GM23338 (cell line): ENCODE data around the gene VOPP1. TPM values are rescaled to one million over a fixed set of nuclear protein-coding genes. Genes with fewer than 3 reads are reported as not detected.

Experiments used
- ATAC-seq: fragments of 200-7000 bp; cut with Tn5 transposase; 3 replicates; pipeline ENCODE4 v1.9.1; 2020
- DNase-seq: peaks from one replicate; pipeline ENCODE4 v3.0.0-alpha.2; 2015; ENCODE audit warnings: low spot score
- H2AFZ ChIP-seq: fragments of 200-600 bp; sonication (generic); 2 replicates; pipeline ENCODE4 v1.8.0; 2016; ENCODE audit warnings: antibody characterized with exemption, mild to moderate bottlenecking, moderate library complexity
- H3F3A ChIP-seq: fragments of 200-600 bp; sonication (generic); replicated peaks from 2 replicates; pipeline ENCODE4 v1.8.0; 2017; ENCODE audit warnings: antibody characterized with exemption, mixed run types, low read depth
- H3K27ac ChIP-seq: fragments of 200-600 bp; sonication (generic); 2 replicates; pipeline ENCODE4 v1.6.1; 2016; ENCODE audit warnings: low read depth
- H3K27me3 ChIP-seq: fragments of 200-600 bp; sonication (generic); 2 replicates; pipeline ENCODE4 v1.8.0; 2016; ENCODE audit warnings: mild to moderate bottlenecking, mixed run types, moderate library complexity; ENCODE audit not compliant: insufficient read depth
- H3K36me3 ChIP-seq: fragments of 200-600 bp; sonication (generic); 2 replicates; pipeline ENCODE4 v1.8.0; 2016; ENCODE audit warnings: mild to moderate bottlenecking; ENCODE audit not compliant: insufficient read depth
- H3K4me1 ChIP-seq: fragments of 200-600 bp; sonication (generic); 2 replicates; pipeline ENCODE4 v1.8.0; 2016; ENCODE audit warnings: mild to moderate bottlenecking, moderate library complexity; ENCODE audit not compliant: insufficient read depth
- H3K4me2 ChIP-seq: fragments of 200-600 bp; sonication (generic); 2 replicates; pipeline ENCODE4 v1.7.1; 2017; ENCODE audit warnings: mixed run types
- H3K4me3 ChIP-seq: fragments of 200-600 bp; sonication (generic); 2 replicates; pipeline ENCODE4 v1.6.1; 2016; ENCODE audit warnings: mixed run types
- H3K79me2 ChIP-seq: fragments of 200-600 bp; sonication (generic); replicated peaks from 2 replicates; pipeline ENCODE4 v1.8.0; 2017; ENCODE audit warnings: mild to moderate bottlenecking; ENCODE audit not compliant: insufficient read depth
- H3K9me2 ChIP-seq: fragments of 200-600 bp; sonication (generic); 2 replicates; pipeline ENCODE4 v1.8.0; 2017; ENCODE audit not compliant: insufficient read depth
- H4K20me1 ChIP-seq: fragments of 200-600 bp; sonication (generic); replicated peaks from 2 replicates; pipeline ENCODE4 v1.8.0; 2017; ENCODE audit warnings: mild to moderate bottlenecking; ENCODE audit not compliant: insufficient read depth
- H3K27ac Mint-ChIP-seq: 2 replicates; pipeline ENCODE4 v1.8.0; 2020; ENCODE audit warnings: inconsistent platforms, mild to moderate bottlenecking, moderate library complexity, mixed read lengths
- H3K27me3 Mint-ChIP-seq: 3 replicates; pipeline ENCODE4 v1.8.0; 2022; ENCODE audit warnings: low read depth, mild to moderate bottlenecking, moderate library complexity, mixed read lengths, inconsistent platforms; ENCODE audit not compliant: insufficient read depth, poor library complexity
- H3K36me3 Mint-ChIP-seq: 3 replicates; pipeline ENCODE4 v1.8.0; 2021; ENCODE audit warnings: low read depth, mild to moderate bottlenecking, inconsistent platforms, moderate library complexity, mixed read lengths
- H3K4me1 Mint-ChIP-seq: 3 replicates; pipeline ENCODE4 v1.8.0; 2020; ENCODE audit warnings: mild to moderate bottlenecking, inconsistent platforms, mixed read lengths
- H3K4me3 Mint-ChIP-seq: 3 replicates; pipeline ENCODE4 v1.8.0; 2021; ENCODE audit warnings: moderate library complexity, mild to moderate bottlenecking, inconsistent platforms, mixed read lengths
- H3K9me3 Mint-ChIP-seq: 3 replicates; pipeline ENCODE4 v1.8.0; 2020; ENCODE audit warnings: moderate library complexity, mild to moderate bottlenecking, inconsistent platforms, mixed read lengths
- CREB1 ChIP-seq: fragments of 250-450 bp; sonication (Bioruptor Pico); IDR thresholded peaks from 2 replicates; pipeline ENCODE4 v1.5.0; 2020; ENCODE audit warnings: low read depth, mild to moderate bottlenecking, moderate library complexity
- CTCF ChIP-seq, 2 experiments: fragments of 200-600 bp in 1 of 2; sonication (generic) in 1 of 2; conservative IDR thresholded peaks; 2 replicates each; pipeline versions ENCODE4 v1.5.1 to v1.6.1; 2016 to 2017; ENCODE audit warnings: antibody characterized with exemption in 2 of 2, low read depth in 2 of 2, mild to moderate bottlenecking in 2 of 2, moderate library complexity in 1 of 2
- EZH2 ChIP-seq: fragments of 200-600 bp; sonication (generic); IDR thresholded peaks from one replicate; pipeline ENCODE4 v1.8.0; 2017; ENCODE audit warnings: antibody characterized with exemption, mild to moderate bottlenecking, low read depth; ENCODE audit not compliant: unreplicated experiment
- EZH2phosphoT487 ChIP-seq: fragments of 200-600 bp; sonication (generic); IDR thresholded peaks from one replicate; pipeline ENCODE4 v1.8.1; 2018; ENCODE audit warnings: antibody characterized with exemption; ENCODE audit not compliant: unreplicated experiment
- JUNB ChIP-seq: IDR thresholded peaks from one replicate; pipeline ENCODE4 v1.6.1; 2016; ENCODE audit warnings: antibody characterized with exemption; ENCODE audit not compliant: unreplicated experiment
- NANOG ChIP-seq: IDR thresholded peaks from 2 replicates; pipeline ENCODE4 v1.6.1; 2016; ENCODE audit warnings: antibody characterized with exemption, borderline replicate concordance
- POLR2AphosphoS5 ChIP-seq: IDR thresholded peaks from 2 replicates; pipeline ENCODE4 v1.6.1; 2016; ENCODE audit warnings: antibody characterized with exemption, low read depth
- STAT1 ChIP-seq: IDR thresholded peaks from one replicate; pipeline ENCODE4 v1.6.1; 2016; ENCODE audit warnings: antibody characterized with exemption; ENCODE audit not compliant: unreplicated experiment
- ZNF331 ChIP-seq: fragments of 250-450 bp; sonication (Bioruptor Pico); IDR thresholded peaks from 2 replicates; pipeline ENCODE4 v1.5.0; 2020; ENCODE audit warnings: low read depth, mild to moderate bottlenecking, moderate library complexity
- polyA plus RNA-seq: library from polyadenylated mRNA; unstranded; fragments of >200 nt; fragmentation: Nextera tagmentation; extraction: Ambion mirVana; gene quantifications from 2 replicates; pipeline ENCODE4 v1.2.1, GENCODE V29; 2016
- total RNA-seq: library from RNA; depleted of rRNA; stranded (reverse); fragments of >200 nt; shearing (Covaris generic); gene quantifications from 2 replicates; pipeline ENCODE4 v1.2.3, GENCODE V29; 2014
- TF ChIP-seq, protein P1 (sequence below): IDR thresholded peaks from one replicate; pipeline ENCODE4 v1.6.1; 2018; ENCODE audit warnings: antibody characterized with exemption; ENCODE audit not compliant: unreplicated experiment

The VOPP1 gene
- total and polyA plus RNA-seq, 2 experiments from 2014 or later, result 28.2 to 73.7 TPM

GRCh38 chr7:55546814-55547213 is 25.5 kb downstream of the VOPP1 start (continued):
- TF ChIP-seq, protein P1, sequence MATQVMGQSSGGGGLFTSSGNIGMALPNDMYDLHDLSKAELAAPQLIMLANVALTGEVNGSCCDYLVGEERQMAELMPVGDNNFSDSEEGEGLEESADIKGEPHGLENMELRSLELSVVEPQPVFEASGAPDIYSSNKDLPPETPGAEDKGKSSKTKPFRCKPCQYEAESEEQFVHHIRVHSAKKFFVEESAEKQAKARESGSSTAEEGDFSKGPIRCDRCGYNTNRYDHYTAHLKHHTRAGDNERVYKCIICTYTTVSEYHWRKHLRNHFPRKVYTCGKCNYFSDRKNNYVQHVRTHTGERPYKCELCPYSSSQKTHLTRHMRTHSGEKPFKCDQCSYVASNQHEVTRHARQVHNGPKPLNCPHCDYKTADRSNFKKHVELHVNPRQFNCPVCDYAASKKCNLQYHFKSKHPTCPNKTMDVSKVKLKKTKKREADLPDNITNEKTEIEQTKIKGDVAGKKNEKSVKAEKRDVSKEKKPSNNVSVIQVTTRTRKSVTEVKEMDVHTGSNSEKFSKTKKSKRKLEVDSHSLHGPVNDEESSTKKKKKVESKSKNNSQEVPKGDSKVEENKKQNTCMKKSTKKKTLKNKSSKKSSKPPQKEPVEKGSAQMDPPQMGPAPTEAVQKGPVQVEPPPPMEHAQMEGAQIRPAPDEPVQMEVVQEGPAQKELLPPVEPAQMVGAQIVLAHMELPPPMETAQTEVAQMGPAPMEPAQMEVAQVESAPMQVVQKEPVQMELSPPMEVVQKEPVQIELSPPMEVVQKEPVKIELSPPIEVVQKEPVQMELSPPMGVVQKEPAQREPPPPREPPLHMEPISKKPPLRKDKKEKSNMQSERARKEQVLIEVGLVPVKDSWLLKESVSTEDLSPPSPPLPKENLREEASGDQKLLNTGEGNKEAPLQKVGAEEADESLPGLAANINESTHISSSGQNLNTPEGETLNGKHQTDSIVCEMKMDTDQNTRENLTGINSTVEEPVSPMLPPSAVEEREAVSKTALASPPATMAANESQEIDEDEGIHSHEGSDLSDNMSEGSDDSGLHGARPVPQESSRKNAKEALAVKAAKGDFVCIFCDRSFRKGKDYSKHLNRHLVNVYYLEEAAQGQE, result no peak
- TF ChIP-seq EZH2phosphoT487 (no peak), JUNB (no peak), CREB1 (CRISPR knock-in tag) (no peak), ZNF331 (CRISPR knock-in tag) (no peak)

- no peak for DNase-seq
- Histone ChIP-seq H3K27me3 (no peaks in the 10 kb centered on the region), H4K20me1 (peaks cover 40% of the 10 kb centered on the region), H3K79me2 (peaks cover 100% of the 10 kb centered on the region), H3K4me1 (peaks cover 55% of the 10 kb centered on the region), H3K4me2 (no peak overlapping the region), H3K9me2 (no peaks in the 10 kb centered on the region), H3K4me3 (no peak overlapping the region), H2AFZ (no peak overlapping the region), H3F3A (no peaks in the 10 kb centered on the region), H3K36me3 (no peaks in the 10 kb centered on the region; the same call in 1 of the 2 replicates), H3K27ac (no peak overlapping the region)
- Mint-ChIP-seq H3K27me3 (peaks cover 9% of the 10 kb centered on the region), H3K4me1 (peaks cover 57% of the 10 kb centered on the region), H3K9me3 (no peaks in the 10 kb centered on the region), H3K27ac (peak overlapping the region; percentile 52; the same call in 1 of the 2 replicates), H3K36me3 (peaks cover 16% of the 10 kb centered on the region), H3K4me3 (no peak overlapping the region)
- TF ChIP-seq STAT1, result no peak
- no peak for TF ChIP-seq JUNB
- no peak for TF ChIP-seq EZH2phosphoT487
- no peak for TF ChIP-seq EZH2
- TF ChIP-seq NANOG, result no peak
- TF ChIP-seq, protein P1, result no peak
- TF ChIP-seq POLR2AphosphoS5, result no peak
- TF ChIP-seq CTCF (conservative IDR thresholded peaks at IDR 0.05; ENCODE audit: low read depth in 2 of 2), result 0 out of 4 replicates have a peak, but pooled peaks of 1 of the 2 experiments have one; percentile 0
- ATAC-seq, result peak; percentile 44
Measured at GRCh38 chr7:55545496-55545895, 26.8 kb downstream of the VOPP1 start.
